HepG2 (cell line): ENCODE measurements around the gene TAT. TPM values are rescaled to one million over a fixed set of nuclear protein-coding genes. Genes with fewer than 3 reads are reported as not detected.
"Not testable (repeated sequence)": the region's sequence is repeated elsewhere in the genome, so short reads cannot be mapped to it uniquely, and the experiment has no call there.

Experiments
- ATF7 ChIP-seq, 2 experiments: fragments of 450-650 bp in 1 of 2; sonication (generic) in 1 of 2; formaldehyde crosslinking in 1 of 2; IDR thresholded peaks; 2 replicates each; pipeline versions ENCODE4 v1.4.0 to v1.6.1; 2016 to 2020; ENCODE audit warnings: antibody characterized with exemption in 1 of 2, mild to moderate bottlenecking in 1 of 2, missing genetic modification reagents in 1 of 2
- CEBPG ChIP-seq: IDR thresholded peaks from 2 replicates; pipeline ENCODE4 v1.6.1; 2016
- DPF2 ChIP-seq: sonication (generic); formaldehyde crosslinking; IDR thresholded peaks from 2 replicates; pipeline ENCODE4 v1.4.0; 2020; ENCODE audit warnings: mild to moderate bottlenecking, low read depth, missing genetic modification reagents, borderline replicate concordance
- ESRRA ChIP-seq: sonication (generic); formaldehyde crosslinking; IDR thresholded peaks from 2 replicates; pipeline ENCODE4 v1.5.1; 2020; ENCODE audit warnings: mild to moderate bottlenecking, low read depth, missing genetic modification reagents
- FOXO1 ChIP-seq: sonication (generic); formaldehyde crosslinking; IDR thresholded peaks from 2 replicates; pipeline ENCODE4 v1.4.0; 2020; ENCODE audit warnings: missing genetic modification reagents
- JUNB ChIP-seq: sonication (generic); formaldehyde crosslinking; IDR thresholded peaks from 2 replicates; pipeline ENCODE4 v1.8.0; 2022; ENCODE audit warnings: missing genetic modification reagents, mild to moderate bottlenecking, borderline replicate concordance
- MED1 ChIP-seq: sonication (generic); formaldehyde crosslinking; IDR thresholded peaks from 2 replicates; pipeline ENCODE4 v1.4.0; 2020; ENCODE audit warnings: missing genetic modification reagents
- RARA ChIP-seq: IDR thresholded peaks from 2 replicates; pipeline ENCODE4 v1.6.1; 2016; ENCODE audit warnings: missing genetic modification reagents, missing compliant biosample characterization
- SAP130 ChIP-seq: IDR thresholded peaks from 2 replicates; pipeline ENCODE4 v1.6.1; 2016; ENCODE audit warnings: low read depth
- SIX1 ChIP-seq: sonication (generic); formaldehyde crosslinking; IDR thresholded peaks from 2 replicates; pipeline ENCODE4 v1.4.0; 2020; ENCODE audit warnings: missing genetic modification reagents, borderline replicate concordance
- TBX2 ChIP-seq: sonication (generic); formaldehyde crosslinking; IDR thresholded peaks from 2 replicates; pipeline ENCODE4 v1.5.0; 2020; ENCODE audit warnings: missing genetic modification reagents, mild to moderate bottlenecking, borderline replicate concordance
- TSC22D2 ChIP-seq: sonication (generic); formaldehyde crosslinking; IDR thresholded peaks from 2 replicates; pipeline ENCODE4 v1.5.1; 2020; ENCODE audit warnings: missing genetic modification reagents, mild to moderate bottlenecking, borderline replicate concordance
- ZBTB40 ChIP-seq, 2 experiments: fragments of 450-650 bp in 1 of 2; sonication (generic) in 1 of 2; formaldehyde crosslinking in 1 of 2; IDR thresholded peaks; 2 replicates each; pipeline versions ENCODE4 v1.6.1 to v1.8.0; 2016 to 2022; ENCODE audit warnings: antibody characterized with exemption in 1 of 2, mild to moderate bottlenecking in 1 of 2, missing genetic modification reagents in 1 of 2
- ZFP36L1 ChIP-seq: sonication (generic); formaldehyde crosslinking; IDR thresholded peaks from 2 replicates; pipeline ENCODE4 v1.8.0; 2022; ENCODE audit warnings: mild to moderate bottlenecking, missing genetic modification reagents, moderate library complexity
- ZNF292 ChIP-seq: sonication (generic); formaldehyde crosslinking; IDR thresholded peaks from 2 replicates; pipeline ENCODE4 v1.8.1; 2022; ENCODE audit warnings: mild to moderate bottlenecking, low read depth, missing genetic modification reagents, borderline replicate concordance
- ZNF331 ChIP-seq: sonication (generic); formaldehyde crosslinking; IDR thresholded peaks from 2 replicates; pipeline ENCODE4 v1.4.0; 2020; ENCODE audit warnings: missing genetic modification reagents
- ZNF33A ChIP-seq: sonication (generic); formaldehyde crosslinking; IDR thresholded peaks from 2 replicates; pipeline ENCODE4 v1.5.1; 2020; ENCODE audit warnings: missing genetic modification reagents, mild to moderate bottlenecking, moderate library complexity, borderline replicate concordance
- ZNF652 ChIP-seq: IDR thresholded peaks from 2 replicates; pipeline ENCODE4 v1.6.1; 2016; ENCODE audit warnings: low read depth, borderline replicate concordance
- polyA plus RNA-seq, 8 experiments: library from polyadenylated mRNA; depleted of rRNA in 3 of 8; stranded (reverse) in 7 of 8; unstranded in 1 of 8; fragments of >200 nt; fragmentation: Illumina TruSeq in 4 of 8; extraction: Trizol in 4 of 8; gene quantifications; 2 replicates each; pipeline versions ENCODE4 v1.2.1 to v1.2.3, GENCODE V29; 2011 to 2016; ENCODE audit warnings: low read depth in 4 of 8, missing spikeins in 1 of 8, mixed read lengths in 1 of 8; ENCODE audit not compliant: insufficient read depth in 1 of 8
- total RNA-seq, 5 experiments: library from RNA; depleted of rRNA; stranded (reverse); fragments of >200 nt; fragmentation: Illumina TruSeq; extraction: Trizol; gene quantifications; 2 replicates each; pipeline ENCODE4 v1.2.3, GENCODE V29; 2016; ENCODE audit warnings: low read depth in 1 of 5
- TF ChIP-seq, protein P1 (sequence below): sonication (generic); formaldehyde crosslinking; IDR thresholded peaks from 2 replicates; pipeline ENCODE4 v1.4.0; 2020; ENCODE audit warnings: missing genetic modification reagents

Gene TAT
- total and polyA plus RNA-seq, 2 of the 13 experiments (the other 11 are each of a cell fraction or from before 2014, with no cell fraction given) = 1.6 to 5.8 TPM

DNA sequence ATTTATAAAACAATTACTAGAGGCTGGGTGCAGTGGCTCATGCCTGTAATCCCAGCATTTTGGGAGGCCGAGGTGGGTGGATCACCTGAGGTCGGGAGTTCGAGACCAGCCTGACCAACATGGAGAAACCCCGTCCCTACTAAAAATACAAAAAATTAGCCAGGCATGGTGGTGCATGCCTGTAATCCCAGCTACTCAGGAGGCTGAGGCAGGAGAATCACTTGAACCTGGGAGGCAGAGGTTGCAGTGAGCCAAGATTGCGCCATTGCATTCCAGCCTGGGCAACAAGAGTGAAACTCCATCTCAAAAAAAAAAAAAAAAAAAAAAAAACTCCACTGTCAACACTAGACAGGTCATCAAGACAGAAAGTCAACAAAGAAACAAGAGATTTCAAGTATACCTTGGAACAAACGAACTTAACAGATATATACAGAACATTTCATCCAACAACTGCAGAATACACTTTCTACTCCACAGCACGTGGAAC, 18.5 kb upstream of the TAT start (continued):
- TF ChIP-seq RARA = peak; percentile 60; the same call in 1 of the 2 replicates
- peak; percentile 83 for TF ChIP-seq ZNF292 (CRISPR knock-in tag)
- TF ChIP-seq ZNF652 (CRISPR knock-in tag) = peak; percentile 21; the same call in 1 of the 2 replicates
- peak; percentile 56 for TF ChIP-seq ZBTB40 (IDR thresholded peaks at IDR 0.05)
- TF ChIP-seq ZBTB40 (CRISPR knock-in tag; IDR thresholded peaks at IDR 0.05) = peak; percentile 59; the same call in 1 of the 2 replicates
- peak; percentile 41; the same call in 1 of the 2 replicates for TF ChIP-seq SAP130
- peak; percentile 8; the same call in 1 of the 2 replicates for TF ChIP-seq TSC22D2 (CRISPR knock-in tag)
- peak; percentile 67; the same call in 1 of the 2 replicates for TF ChIP-seq ZNF331 (CRISPR knock-in tag)
- TF ChIP-seq, protein P1, sequence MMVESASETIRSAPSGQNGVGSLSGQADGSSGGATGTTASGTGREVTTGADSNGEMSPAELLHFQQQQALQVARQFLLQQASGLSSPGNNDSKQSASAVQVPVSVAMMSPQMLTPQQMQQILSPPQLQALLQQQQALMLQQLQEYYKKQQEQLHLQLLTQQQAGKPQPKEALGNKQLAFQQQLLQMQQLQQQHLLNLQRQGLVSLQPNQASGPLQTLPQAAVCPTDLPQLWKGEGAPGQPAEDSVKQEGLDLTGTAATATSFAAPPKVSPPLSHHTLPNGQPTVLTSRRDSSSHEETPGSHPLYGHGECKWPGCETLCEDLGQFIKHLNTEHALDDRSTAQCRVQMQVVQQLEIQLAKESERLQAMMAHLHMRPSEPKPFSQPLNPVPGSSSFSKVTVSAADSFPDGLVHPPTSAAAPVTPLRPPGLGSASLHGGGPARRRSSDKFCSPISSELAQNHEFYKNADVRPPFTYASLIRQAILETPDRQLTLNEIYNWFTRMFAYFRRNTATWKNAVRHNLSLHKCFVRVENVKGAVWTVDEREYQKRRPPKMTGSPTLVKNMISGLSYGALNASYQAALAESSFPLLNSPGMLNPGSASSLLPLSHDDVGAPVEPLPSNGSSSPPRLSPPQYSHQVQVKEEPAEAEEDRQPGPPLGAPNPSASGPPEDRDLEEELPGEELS = peak; percentile 91
- peak; percentile 74; the same call in 1 of the 2 replicates for TF ChIP-seq SIX1
- peak; percentile 59 for TF ChIP-seq FOXO1 (CRISPR knock-in tag)
- TF ChIP-seq DPF2 = peak; percentile 75
- TF ChIP-seq ZNF33A (CRISPR knock-in tag) = peak; percentile 64; the same call in 1 of the 2 replicates
- peak; percentile 74; the same call in 1 of the 2 replicates for TF ChIP-seq JUNB (CRISPR knock-in tag)
- TF ChIP-seq ESRRA (CRISPR knock-in tag) = peak; percentile 64; the same call in 1 of the 2 replicates
- peak; percentile 85 for TF ChIP-seq MED1 (CRISPR knock-in tag)
- peak; percentile 91 for TF ChIP-seq CEBPG
- peak; percentile 83 for TF ChIP-seq ATF7 (IDR thresholded peaks at IDR 0.05)
- not testable (repeated sequence) for TF ChIP-seq ATF7 (CRISPR knock-in tag; IDR thresholded peaks at IDR 0.05)
- peak; percentile 47; the same call in 1 of the 2 replicates for TF ChIP-seq TBX2 (CRISPR knock-in tag)
- 0 out of 2 replicates have a peak, but pooled peaks have one; percentile 22 for TF ChIP-seq ZFP36L1 (CRISPR knock-in tag)
